AG09309 (cell line): Measurements from ENCODE around the gene MYCBP.
"Not testable (repeated sequence)": the region's sequence is repeated elsewhere in the genome, so short reads cannot be mapped to it uniquely, and the experiment has no call there.

ENCODE experiments used
- DNase-seq: peaks from one replicate; pipeline ENCODE4 v3.0.0-alpha.2; 2010; ENCODE audit warnings: low read depth
- H3K4me3 ChIP-seq: 2 replicates; pipeline ENCODE4 v1.5.1; 2011; ENCODE audit warnings: mild to moderate bottlenecking, low read depth, low read length, moderate library complexity; ENCODE audit not compliant: control insufficient read depth
- TF ChIP-seq, protein P1 (sequence below): IDR thresholded peaks from 2 replicates; pipeline ENCODE4 v1.5.1; 2011; ENCODE audit warnings: mild to moderate bottlenecking, low read depth, low read length, inconsistent platforms; ENCODE audit not compliant: insufficient read depth, control insufficient read depth; ENCODE audit errors: missing control alignments

MYCBP gene

GRCh38 chr1:38852780-38853179 is 20.4 kb downstream of the MYCBP start:
- no peak for DNase-seq
- H3K4me3 ChIP-seq, result no peak overlapping the region
- TF ChIP-seq, protein P1, sequence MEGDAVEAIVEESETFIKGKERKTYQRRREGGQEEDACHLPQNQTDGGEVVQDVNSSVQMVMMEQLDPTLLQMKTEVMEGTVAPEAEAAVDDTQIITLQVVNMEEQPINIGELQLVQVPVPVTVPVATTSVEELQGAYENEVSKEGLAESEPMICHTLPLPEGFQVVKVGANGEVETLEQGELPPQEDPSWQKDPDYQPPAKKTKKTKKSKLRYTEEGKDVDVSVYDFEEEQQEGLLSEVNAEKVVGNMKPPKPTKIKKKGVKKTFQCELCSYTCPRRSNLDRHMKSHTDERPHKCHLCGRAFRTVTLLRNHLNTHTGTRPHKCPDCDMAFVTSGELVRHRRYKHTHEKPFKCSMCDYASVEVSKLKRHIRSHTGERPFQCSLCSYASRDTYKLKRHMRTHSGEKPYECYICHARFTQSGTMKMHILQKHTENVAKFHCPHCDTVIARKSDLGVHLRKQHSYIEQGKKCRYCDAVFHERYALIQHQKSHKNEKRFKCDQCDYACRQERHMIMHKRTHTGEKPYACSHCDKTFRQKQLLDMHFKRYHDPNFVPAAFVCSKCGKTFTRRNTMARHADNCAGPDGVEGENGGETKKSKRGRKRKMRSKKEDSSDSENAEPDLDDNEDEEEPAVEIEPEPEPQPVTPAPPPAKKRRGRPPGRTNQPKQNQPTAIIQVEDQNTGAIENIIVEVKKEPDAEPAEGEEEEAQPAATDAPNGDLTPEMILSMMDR, result no peak

DNA sequence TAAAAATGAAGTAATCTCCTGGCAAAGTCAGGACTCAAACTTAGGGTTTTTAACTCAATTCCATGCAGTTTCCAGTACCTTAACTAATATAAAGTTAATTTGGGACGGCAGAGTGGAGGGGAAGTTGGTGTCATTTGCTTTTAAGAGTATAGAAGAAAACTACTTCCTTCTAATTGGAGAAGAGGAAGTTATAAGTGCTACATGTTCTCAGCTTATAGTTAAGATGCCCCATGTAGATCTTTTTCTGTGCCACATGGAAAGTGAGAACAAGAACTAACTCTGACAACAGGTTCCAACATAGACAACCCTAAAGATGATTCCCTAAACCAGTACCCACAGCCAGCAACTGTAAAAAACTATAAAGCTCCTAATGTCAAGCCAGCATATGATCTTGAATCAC is 25.1 kb downstream of the MYCBP start:
- TF ChIP-seq, protein P1, result no peak
- H3K4me3 ChIP-seq, result no peak overlapping the region
- no peak for DNase-seq

GRCh38 chr1:38846210-38846609 is 26.9 kb downstream of the MYCBP start:
- TF ChIP-seq, protein P1, result no peak
- no peak overlapping the region for H3K4me3 ChIP-seq
- DNase-seq, result no peak

- H3K4me3 ChIP-seq, DNase-seq: not testable (repeated sequence)
Observed at GRCh38 chr1:38845088-38845487, 28.1 kb downstream of the MYCBP start.

DNA sequence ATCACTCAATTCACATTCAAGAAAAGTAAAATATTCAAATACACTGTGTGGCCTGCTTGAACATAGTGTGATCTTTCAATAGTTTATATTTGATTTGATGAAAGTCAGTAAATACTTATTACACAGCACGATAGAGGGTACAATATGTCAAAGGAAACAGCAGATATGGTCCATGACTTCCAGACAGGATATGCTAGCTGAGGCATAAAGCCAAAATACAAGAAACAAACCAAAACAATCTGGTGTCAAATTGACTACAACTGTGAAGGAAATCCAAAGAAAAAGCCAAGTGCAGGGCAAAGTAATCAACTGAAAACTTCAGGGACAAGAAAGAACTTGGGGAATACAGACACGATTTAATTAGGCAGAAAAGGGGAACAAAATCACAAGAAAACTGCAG is 32.9 kb downstream of the MYCBP start:
- DNase-seq, result no peak
- H3K4me3 ChIP-seq, result no peak overlapping the region
- TF ChIP-seq, protein P1, result no peak

DNA sequence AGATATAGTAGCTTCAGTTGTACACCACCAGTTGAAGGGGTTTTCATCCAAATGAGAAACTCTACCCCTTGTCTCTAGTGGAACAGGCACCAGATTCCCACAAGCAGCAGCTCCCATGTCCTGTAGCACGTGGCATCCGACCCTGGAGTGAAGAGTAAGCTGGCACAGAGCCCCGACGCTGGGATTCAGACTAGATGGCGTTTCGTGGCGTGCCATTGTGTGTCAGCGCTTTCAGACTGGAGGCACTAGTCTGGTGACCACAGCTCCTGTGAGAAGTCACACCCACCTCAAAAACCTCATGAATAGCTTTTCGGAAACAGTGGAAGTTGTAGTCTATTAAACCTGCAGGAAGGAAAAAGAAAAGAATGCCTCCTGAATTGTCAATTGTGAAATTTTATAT is 33.8 kb downstream of the MYCBP start:
- no peak for DNase-seq
- H3K4me3 ChIP-seq, result no peak overlapping the region
- TF ChIP-seq, protein P1, result no peak

DNA sequence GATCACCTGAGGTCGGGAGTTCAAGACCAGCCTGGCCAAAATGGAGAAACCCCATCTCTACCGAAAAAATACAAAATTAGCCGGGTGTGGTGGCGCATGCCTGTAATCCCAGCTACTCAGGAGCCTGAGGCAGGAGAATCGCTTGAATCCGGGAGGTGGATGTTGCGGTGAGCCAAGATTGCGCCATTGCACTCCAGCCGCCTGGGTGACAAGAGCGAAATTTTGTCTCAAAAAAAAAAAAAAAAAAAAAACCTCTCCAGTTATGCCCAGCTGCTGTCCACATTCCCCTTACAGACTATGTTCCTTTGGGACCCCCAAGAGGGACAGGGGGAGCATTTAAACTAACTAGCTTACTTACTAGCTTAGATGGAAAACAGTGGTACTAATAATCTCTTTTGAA is 36.8 kb downstream of the MYCBP start:
- not testable (repeated sequence) for DNase-seq

DNA sequence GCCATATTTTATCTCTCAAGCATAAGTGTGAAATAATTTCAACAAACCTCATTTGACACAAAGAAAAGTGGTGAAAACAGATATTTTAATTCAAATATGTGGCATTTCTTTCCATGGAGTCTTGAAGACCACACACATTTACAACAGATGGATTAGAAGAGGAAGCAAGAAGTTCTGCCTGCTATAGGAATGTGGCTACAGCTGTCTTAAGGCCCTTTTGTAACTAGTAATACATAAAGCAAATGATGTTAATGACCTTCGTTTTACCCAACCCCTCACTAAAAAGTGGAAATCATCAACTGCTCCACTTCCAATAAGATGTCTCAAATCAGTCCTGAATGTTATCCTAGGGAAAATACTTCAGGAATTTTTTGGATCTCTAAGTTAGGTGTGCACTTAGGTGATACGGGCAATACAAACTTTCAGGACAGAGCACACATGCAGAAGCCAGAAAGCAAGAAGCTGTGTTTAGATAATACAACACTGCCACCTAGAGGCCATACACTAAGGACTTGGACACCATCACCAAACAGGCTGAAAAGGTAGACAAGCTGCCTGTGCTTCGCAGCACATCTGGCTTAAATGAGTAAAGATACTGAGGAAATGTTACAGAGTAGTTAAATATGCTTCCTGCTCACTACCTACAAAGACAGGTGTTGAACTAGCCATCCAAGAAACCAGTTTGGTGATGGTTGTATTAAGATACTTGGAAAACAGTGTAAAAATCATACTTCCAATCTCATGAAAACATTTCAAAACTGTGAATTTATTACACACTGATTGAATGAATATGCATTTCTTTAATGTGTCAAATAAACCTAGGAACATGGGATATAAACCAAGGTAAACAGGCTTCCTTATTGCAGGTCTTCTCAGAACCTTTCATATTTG is 38.0 kb downstream of the MYCBP start:
- no peak overlapping the region for H3K4me3 ChIP-seq
- peak; percentile 63 for DNase-seq
- TF ChIP-seq, protein P1, result peak; percentile 71

More for the DNA sequence above, 36.8 kb downstream of the MYCBP start:
- H3K4me3 ChIP-seq, result not testable (repeated sequence)
